Measurements from ENCODE around the gene PTPN14.

PTPN14 gene

DNA sequence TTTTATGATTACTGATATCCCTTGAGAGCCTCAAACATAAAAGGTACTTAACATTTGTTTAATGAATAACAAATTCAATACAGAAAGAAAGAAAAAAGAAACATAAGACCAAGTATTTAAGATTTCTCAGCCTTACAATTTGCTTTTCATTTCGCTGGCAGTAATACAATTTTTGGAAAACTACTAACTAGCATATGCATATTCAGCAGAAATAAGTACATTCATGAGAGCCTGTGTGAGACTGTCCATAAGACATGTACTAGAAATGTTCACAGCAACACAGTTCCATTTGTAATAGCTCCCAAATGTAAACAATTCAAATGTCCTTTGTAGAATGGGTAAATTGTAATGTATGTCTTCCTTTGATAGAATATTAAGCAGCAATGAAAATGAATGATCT lies 119.2 kb downstream of the PTPN14 start:
- TF ChIP-seq, protein P1, sequence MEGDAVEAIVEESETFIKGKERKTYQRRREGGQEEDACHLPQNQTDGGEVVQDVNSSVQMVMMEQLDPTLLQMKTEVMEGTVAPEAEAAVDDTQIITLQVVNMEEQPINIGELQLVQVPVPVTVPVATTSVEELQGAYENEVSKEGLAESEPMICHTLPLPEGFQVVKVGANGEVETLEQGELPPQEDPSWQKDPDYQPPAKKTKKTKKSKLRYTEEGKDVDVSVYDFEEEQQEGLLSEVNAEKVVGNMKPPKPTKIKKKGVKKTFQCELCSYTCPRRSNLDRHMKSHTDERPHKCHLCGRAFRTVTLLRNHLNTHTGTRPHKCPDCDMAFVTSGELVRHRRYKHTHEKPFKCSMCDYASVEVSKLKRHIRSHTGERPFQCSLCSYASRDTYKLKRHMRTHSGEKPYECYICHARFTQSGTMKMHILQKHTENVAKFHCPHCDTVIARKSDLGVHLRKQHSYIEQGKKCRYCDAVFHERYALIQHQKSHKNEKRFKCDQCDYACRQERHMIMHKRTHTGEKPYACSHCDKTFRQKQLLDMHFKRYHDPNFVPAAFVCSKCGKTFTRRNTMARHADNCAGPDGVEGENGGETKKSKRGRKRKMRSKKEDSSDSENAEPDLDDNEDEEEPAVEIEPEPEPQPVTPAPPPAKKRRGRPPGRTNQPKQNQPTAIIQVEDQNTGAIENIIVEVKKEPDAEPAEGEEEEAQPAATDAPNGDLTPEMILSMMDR (conservative IDR thresholded peaks at IDR 0.05; ENCODE audit: control insufficient read depth, insufficient read depth, low read depth, low read length): no peak
- no peak for DNase-seq (ENCODE audit: low read depth)
- no peak overlapping the region for H3K4me3 ChIP-seq (ENCODE audit: control insufficient read depth, low read depth, low read length)

DNA sequence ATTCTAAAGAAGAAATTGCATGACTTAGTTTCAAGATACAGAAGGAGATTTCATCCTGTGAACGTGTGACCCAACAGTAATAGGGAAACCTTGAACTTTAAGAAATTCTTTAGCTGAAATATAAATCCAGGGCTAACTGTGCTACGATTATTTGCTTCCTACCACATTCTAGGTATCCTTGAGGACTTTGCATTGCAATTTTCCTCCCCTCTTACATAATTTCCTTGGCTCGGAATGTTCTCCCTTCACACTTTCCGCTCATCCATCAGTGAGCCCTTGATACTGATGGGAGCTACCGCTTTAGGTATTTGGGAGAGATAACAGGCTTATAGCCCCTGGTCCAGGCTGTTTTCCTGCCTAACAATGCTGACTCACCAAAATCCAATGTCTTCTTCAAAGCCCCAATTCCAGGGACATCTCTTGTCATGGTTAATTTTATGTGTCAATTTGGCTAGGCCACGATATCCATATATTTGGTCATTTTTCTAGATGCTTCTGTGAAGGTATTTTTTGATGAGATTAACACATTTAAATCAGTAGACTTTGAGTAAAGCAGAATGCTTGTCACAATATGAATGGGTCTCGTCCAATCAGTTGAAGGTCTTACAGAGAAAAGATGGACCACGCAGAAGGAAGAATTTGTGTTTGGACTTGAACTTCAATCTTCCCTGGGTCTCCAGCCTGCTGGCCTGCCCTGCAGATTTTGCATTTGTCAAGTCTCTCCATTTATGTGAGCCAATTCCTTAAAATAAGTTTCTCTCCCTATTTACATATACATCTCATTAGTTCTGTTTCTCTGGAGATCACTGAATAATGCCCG lies 121.2 kb downstream of the PTPN14 start:
- TF ChIP-seq, protein P1 (conservative IDR thresholded peaks at IDR 0.05; ENCODE audit: control insufficient read depth, insufficient read depth, low read depth, low read length): no peak
- H3K4me3 ChIP-seq (ENCODE audit: control insufficient read depth, low read depth, low read length): no peak overlapping the region
- no peak for DNase-seq (ENCODE audit: low read depth)

DNA sequence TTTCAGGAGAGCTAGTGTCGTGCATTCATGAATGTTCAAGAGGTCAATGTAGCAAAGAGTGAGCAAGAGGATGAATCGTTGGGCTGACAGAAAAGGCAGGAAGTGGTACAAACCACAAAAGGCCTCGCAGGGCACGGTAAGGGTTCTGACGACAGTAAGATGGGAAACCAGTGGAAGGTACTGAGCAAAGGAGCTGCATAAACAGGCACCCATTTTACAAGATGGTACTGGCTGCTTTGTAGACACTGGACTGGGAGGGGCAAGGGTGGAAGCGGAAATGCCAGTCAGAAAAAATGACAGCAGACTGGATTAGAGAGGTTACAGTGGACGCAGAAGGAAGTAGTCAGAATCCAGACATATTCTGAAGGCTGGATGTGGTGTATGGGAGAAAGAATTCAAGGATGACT lies 123.5 kb downstream of the PTPN14 start:
- H3K4me3 ChIP-seq (ENCODE audit: control insufficient read depth, low read depth, low read length): no peak overlapping the region
- DNase-seq (ENCODE audit: low read depth): peak; percentile 96
- TF ChIP-seq, protein P1 (conservative IDR thresholded peaks at IDR 0.05; ENCODE audit: control insufficient read depth, insufficient read depth, low read depth, low read length): no peak

DNA sequence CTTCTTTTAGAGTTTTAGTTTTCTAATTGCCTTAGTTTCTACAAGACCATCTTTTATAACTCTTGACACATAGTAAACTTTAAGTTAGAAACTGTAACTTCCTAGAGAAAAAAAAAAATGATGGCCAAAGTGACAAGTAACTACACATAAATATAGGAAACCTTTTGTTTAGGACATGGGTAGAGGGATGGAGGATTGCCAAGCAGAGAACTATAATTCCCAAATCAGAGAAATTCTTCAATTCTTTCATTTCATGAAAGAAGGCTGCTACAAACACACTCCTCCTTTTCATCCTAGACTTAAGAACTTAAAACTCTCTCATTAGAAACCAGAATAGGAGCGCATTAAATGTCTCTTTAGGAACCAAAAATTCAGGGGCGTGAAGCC lies 125.0 kb downstream of the PTPN14 start:
- no peak for DNase-seq (ENCODE audit: low read depth)
- TF ChIP-seq, protein P1 (conservative IDR thresholded peaks at IDR 0.05; ENCODE audit: control insufficient read depth, insufficient read depth, low read depth, low read length): no peak
- no peak overlapping the region for H3K4me3 ChIP-seq (ENCODE audit: control insufficient read depth, low read depth, low read length)

DNA sequence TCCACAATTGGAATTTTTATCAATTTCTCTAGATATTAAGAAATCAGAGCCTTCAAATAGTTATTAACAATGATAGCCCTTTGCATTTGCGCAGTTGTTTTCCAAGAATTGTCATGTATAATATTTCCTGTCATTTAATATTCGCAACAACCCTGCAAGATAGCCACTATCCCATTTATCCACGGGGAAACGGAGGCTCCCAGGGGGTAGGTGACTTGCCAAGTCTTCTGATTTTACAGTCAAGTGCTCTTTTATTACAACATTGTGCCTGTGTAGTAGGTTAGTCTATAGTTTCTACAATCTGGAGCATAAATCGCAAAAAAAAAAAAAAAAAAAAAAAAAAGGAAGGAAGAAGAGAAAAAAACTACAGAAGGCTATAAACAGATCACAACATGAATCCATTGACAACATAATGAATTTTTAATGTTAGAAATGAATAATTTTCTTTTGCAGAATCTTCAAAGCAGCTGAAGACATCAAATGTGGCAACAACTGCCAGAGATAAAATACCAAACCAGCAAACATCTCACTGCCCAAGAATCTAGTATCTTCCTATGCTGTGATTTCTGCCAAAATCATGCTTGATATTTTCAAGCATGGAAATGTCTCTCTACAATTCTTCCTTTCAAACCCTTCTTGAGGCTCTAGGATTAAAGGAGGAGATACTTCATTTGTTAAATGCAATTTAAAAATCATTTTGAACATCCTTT lies 125.5 kb downstream of the PTPN14 start:
- TF ChIP-seq, protein P1 (conservative IDR thresholded peaks at IDR 0.05; ENCODE audit: control insufficient read depth, insufficient read depth, low read depth, low read length): no peak
- DNase-seq (ENCODE audit: low read depth): no peak
- H3K4me3 ChIP-seq (ENCODE audit: control insufficient read depth, low read depth, low read length): no peak overlapping the region

DNA sequence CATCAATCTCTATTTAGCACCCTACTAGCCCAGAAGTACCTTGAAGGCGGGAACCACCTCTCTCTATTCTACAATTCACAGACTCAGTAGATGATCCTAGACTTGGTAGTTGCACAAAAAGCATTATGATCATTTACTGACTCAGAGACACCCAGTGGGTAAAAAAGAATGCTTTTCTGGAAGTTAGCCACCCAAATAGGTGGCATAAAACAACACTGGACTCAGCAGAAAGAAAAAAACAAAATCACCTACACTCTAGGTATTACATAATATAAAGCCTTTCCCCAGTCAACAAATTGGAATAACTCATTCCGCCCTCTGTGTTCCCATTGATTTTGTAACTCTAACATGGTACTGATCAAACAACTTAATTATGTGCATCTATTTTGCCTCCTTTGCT lies 126.3 kb downstream of the PTPN14 start:
- DNase-seq (ENCODE audit: low read depth): peak; percentile 33
- H3K4me3 ChIP-seq (ENCODE audit: control insufficient read depth, low read depth, low read length): no peak overlapping the region
- TF ChIP-seq, protein P1 (conservative IDR thresholded peaks at IDR 0.05; ENCODE audit: control insufficient read depth, insufficient read depth, low read depth, low read length): no peak
